Measurements from ENCODE around the gene ASB15.

DNA sequence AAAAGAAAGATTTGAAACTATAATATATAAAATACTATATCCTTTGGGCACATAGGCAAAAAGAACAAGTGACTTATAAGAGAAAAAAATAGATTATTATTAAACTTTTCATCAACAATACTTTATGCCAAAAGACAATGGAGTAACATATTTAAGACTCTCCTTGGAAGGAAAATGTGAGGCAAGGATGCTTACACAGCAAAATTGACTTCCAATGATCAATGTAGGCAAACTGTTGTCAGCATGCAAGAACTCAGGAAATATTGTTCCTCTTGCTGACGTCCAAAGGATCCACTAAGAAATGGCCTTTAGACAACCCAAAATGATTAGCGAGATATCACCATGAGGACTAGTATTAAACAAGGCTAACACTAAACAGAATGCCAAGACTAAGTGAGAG lies 31.2 kb downstream of the ASB15 start:
- TF ChIP-seq RCOR1 (IDR thresholded peaks at IDR 0.05; ENCODE audit: low read depth, low read length) (no peak), PHF8 (IDR thresholded peaks at IDR 0.05; ENCODE audit: borderline replicate concordance, low read depth) (no peak), EP300 (IDR thresholded peaks at IDR 0.05) (no peak)
- TF ChIP-seq, protein P1, sequence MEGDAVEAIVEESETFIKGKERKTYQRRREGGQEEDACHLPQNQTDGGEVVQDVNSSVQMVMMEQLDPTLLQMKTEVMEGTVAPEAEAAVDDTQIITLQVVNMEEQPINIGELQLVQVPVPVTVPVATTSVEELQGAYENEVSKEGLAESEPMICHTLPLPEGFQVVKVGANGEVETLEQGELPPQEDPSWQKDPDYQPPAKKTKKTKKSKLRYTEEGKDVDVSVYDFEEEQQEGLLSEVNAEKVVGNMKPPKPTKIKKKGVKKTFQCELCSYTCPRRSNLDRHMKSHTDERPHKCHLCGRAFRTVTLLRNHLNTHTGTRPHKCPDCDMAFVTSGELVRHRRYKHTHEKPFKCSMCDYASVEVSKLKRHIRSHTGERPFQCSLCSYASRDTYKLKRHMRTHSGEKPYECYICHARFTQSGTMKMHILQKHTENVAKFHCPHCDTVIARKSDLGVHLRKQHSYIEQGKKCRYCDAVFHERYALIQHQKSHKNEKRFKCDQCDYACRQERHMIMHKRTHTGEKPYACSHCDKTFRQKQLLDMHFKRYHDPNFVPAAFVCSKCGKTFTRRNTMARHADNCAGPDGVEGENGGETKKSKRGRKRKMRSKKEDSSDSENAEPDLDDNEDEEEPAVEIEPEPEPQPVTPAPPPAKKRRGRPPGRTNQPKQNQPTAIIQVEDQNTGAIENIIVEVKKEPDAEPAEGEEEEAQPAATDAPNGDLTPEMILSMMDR (IDR thresholded peaks at IDR 0.05): no peak

All from A549 (cell line).